ENCODE data around the gene CRABP1. TPM values are rescaled to one million over a fixed set of nuclear protein-coding genes. Genes with fewer than 3 reads are reported as not detected.

CRABP1 gene
- total RNA-seq, 2 donors from 2014 or later, result not detected

DNA sequence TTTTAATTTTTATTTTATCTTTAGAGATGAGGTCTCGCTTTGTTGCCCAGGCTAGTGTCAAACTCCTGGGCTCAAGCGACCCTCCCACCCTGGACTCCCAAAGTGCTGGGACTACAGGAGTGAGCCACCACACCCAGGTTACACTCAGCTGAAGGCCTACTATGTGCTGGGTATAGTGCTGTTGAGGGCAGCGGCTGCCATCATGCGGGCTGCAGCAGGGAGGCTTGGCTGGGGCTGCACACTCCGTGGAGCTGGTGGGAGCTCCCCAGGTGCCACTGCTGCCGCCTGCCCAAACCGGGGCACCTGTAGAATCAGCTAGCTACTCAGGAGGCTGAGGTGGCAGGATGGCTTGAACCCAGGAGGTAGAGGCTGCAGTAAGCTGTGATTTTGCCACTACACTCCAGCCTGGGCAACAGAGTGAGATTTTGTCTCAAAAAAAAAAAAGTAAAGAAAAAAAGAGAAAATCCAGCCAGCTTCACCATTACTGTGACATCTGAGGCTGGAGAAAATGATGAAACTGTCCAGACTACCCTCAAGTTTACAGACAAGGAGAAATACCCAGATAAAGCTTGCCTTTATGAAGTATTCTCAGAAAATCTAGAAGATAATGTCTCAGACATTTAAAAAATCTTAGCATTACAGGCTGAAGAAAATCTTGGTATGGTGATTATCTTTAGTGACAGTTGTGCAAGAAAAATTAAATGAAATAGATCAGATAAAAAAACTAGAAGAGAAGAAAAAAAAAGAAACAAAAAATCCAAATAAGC, 42.1 kb downstream of the CRABP1 start:
- WGBS, result 91% methylated on average over 5 of the region's 7 CpGs

GRCh38 chr15:78384651-78385050, 44.5 kb downstream of the CRABP1 start:
- no peaks in the 10 kb centered on the region for H3K9me3 ChIP-seq
- no peak overlapping the region for H3K27ac ChIP-seq
- no peaks in the 10 kb centered on the region for H3K36me3 ChIP-seq
- no peaks in the 10 kb centered on the region for H3K27me3 ChIP-seq (replicated peaks; ENCODE audit: insufficient read depth)
- H3K4me3 ChIP-seq, result no peak overlapping the region
- no peak for TF ChIP-seq POLR2A (IDR thresholded peaks at IDR 0.05)
- TF ChIP-seq POLR2AphosphoS5 (IDR thresholded peaks at IDR 0.05), result no peak
- no peak for TF ChIP-seq CTCF (IDR thresholded peaks at IDR 0.05)
- H3K4me1 ChIP-seq (replicated peaks), result no peaks in the 10 kb centered on the region
- 90% methylated on average over 7 of the region's 7 CpGs for WGBS
- intact Hi-C loops (cut with DNase I), result no loop called here
- DNase-seq (ENCODE audit: low spot score), result no peak

More for the DNA sequence above, 42.1 kb downstream of the CRABP1 start:
- H3K4me3 ChIP-seq, result no peak overlapping the region
- no peaks in the 10 kb centered on the region for H3K36me3 ChIP-seq
- no peak for DNase-seq (ENCODE audit: low spot score)
- no peaks in the 10 kb centered on the region for H3K9me3 ChIP-seq
- no peaks in the 10 kb centered on the region for H3K27me3 ChIP-seq (replicated peaks; ENCODE audit: insufficient read depth)
- no peaks in the 10 kb centered on the region for H3K4me1 ChIP-seq (replicated peaks)
- intact Hi-C loops (cut with DNase I), result no loop called here
- TF ChIP-seq POLR2A (IDR thresholded peaks at IDR 0.05) (no peak), POLR2AphosphoS5 (IDR thresholded peaks at IDR 0.05) (no peak), CTCF (IDR thresholded peaks at IDR 0.05) (no peak)
- no peak overlapping the region for H3K27ac ChIP-seq

DNA sequence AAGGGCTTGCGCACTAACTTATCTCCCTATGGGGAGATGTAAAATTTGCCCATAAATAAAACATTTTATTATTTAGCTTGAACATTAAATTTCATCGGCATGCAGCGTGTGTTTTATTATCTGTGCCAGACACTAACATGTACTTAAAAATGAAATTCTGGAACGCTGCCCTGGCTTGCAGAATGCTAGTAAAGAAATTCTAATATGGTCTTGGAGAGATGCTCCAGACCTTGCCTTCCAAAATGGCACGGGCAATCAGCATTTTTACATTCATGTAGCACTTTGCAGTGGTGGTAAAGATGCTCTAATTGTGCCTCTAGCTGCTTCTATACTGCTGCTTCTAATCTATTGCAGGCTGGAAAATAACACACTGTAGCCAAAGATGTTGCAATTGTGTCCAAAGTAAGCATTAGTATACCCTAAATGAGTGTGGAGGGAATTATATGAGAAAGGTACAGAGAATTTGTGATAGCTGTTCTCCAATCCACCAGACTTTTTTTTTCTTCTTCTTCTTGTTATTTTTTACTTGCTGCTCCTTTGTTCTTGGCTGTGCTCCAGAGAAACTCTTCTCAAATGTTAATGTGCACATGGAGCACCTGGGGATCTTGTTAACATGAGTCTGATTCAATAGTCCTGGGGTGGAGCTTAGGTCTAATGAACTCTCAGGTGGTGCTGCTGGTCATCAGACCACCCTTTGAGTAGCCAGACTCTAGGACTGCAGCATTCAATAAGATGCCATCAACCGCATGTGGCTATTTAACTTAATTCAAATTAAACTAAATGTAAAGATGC, 47.3 kb downstream of the CRABP1 start:
- H3K4me3 ChIP-seq, result no peak overlapping the region
- WGBS, result 33% methylated on average over 6 of the region's 6 CpGs
- TF ChIP-seq CTCF (IDR thresholded peaks at IDR 0.05) (no peak), POLR2AphosphoS5 (IDR thresholded peaks at IDR 0.05) (no peak), POLR2A (IDR thresholded peaks at IDR 0.05) (no peak)
- no peaks in the 10 kb centered on the region for H3K4me1 ChIP-seq (replicated peaks)
- H3K36me3 ChIP-seq, result no peaks in the 10 kb centered on the region
- intact Hi-C loops (cut with DNase I), result no loop called here
- H3K27ac ChIP-seq, result no peak overlapping the region
- H3K27me3 ChIP-seq (replicated peaks; ENCODE audit: insufficient read depth), result no peaks in the 10 kb centered on the region
- DNase-seq (ENCODE audit: low spot score), result no peak
- H3K9me3 ChIP-seq, result no peaks in the 10 kb centered on the region

DNA sequence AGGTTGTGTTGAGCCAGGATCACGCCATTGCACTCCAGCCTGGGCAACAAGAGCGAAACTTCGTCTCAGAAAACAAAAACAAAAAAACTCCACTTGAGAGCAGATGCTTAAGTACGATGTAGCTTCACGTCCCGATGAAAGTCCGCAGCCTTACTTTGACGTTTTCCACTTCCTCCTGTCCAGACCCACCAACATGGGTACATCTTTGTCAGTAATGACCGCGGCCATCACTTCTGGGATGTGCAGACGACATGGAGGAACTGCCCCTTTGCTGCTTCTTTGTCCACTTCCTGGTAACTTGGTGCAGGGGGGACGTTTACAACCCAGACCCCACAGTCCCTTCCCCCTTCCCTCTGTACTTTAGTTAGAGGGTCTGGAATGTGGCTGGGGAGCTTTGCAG, 48.7 kb downstream of the CRABP1 start:
- no peak for DNase-seq (ENCODE audit: low spot score)
- Histone ChIP-seq H3K36me3 (no peaks in the 10 kb centered on the region), H3K9me3 (no peaks in the 10 kb centered on the region), H3K27ac (no peak overlapping the region), H3K27me3 (replicated peaks; ENCODE audit: insufficient read depth) (no peaks in the 10 kb centered on the region), H3K4me3 (no peak overlapping the region), H3K4me1 (replicated peaks) (no peaks in the 10 kb centered on the region)
- 82% methylated on average over 12 of the region's 12 CpGs for WGBS
- TF ChIP-seq POLR2AphosphoS5 (IDR thresholded peaks at IDR 0.05) (no peak), POLR2A (IDR thresholded peaks at IDR 0.05) (no peak), CTCF (IDR thresholded peaks at IDR 0.05) (no peak)
- intact Hi-C loops (cut with DNase I), result no loop called here
